ENCODE data around the gene CEP250. TPM values are rescaled to one million over a fixed set of nuclear protein-coding genes. Genes with fewer than 3 reads are reported as not detected.
A peak's percentile ranks its signal among the peaks of the same experiment; 100 is the strongest.

The CEP250 gene
- total and polyA plus RNA-seq, 3 experiments from 2014 or later: 17.2 to 42.2 (median 34.8) TPM

DNA sequence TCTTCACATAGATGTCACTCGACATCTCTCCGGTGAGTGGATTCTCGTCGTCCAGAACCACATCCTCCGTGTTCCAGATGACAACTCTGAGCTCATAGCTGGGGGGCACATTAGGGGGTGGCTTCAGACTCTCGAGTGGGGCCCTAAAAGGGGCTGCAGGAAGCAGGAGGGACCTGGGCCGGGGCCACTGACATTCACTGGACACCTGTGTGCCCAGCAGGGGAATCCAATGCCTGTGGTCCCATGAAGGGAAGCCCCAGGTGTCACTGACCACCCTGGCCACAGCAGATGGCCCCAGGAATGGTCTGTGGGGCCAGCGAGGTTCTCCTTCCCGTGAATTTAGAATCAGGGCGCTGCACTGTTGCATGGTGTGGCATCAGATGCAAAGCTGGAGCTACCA, 105.1 kb downstream of the CEP250 start:
- CTCF ChIA-PET: no interaction called here
- Mint-ChIP-seq H3K27me3 (peaks cover 4 to 7% of the 10 kb centered on the region in 2 donors), H3K4me1 (no peaks in the 10 kb centered on the region), H3K4me3 (no peak overlapping the region), H3K36me3 (peaks cover 0 to 11% (median 1%) of the 10 kb centered on the region in 3 donors), H3K27ac (peak overlapping the region in 1 of 8 donors; percentile 91), H3K9me3 (no peaks in the 10 kb centered on the region)
- H3K4me3 ChIP-seq (ENCODE audit: low read length): no peak overlapping the region
- H3K27ac ChIP-seq (ENCODE audit: low read depth, low read length): no peak overlapping the region
- no peaks in the 10 kb centered on the region for H3K27me3 ChIP-seq (ENCODE audit: insufficient read depth, low read length, poor library complexity, severe bottlenecking)
- no peak for DNase-seq
- no peaks in the 10 kb centered on the region for H3K9me3 ChIP-seq (ENCODE audit: low read length)
- H3K36me3 ChIP-seq (ENCODE audit: insufficient read depth, low read length): no peaks in the 10 kb centered on the region
- POLR2A ChIA-PET: no interaction called here
- H3K4me1 ChIP-seq (ENCODE audit: insufficient read depth, low read length): no peaks in the 10 kb centered on the region

GRCh38 chr20:35561268-35561667, 105.9 kb downstream of the CEP250 start:
- H3K4me1 Mint-ChIP-seq: no peaks in the 10 kb centered on the region
- CTCF ChIA-PET: no interaction called here
- Histone ChIP-seq H3K27ac (ENCODE audit: low read depth, low read length) (no peak overlapping the region), H3K27me3 (ENCODE audit: insufficient read depth, low read length, poor library complexity, severe bottlenecking) (no peaks in the 10 kb centered on the region), H3K4me1 (ENCODE audit: insufficient read depth, low read length) (no peaks in the 10 kb centered on the region), H3K4me3 (ENCODE audit: low read length) (no peak overlapping the region), H3K9me3 (ENCODE audit: low read length) (no peaks in the 10 kb centered on the region), H3K36me3 (ENCODE audit: insufficient read depth, low read length) (no peaks in the 10 kb centered on the region)
- POLR2A ChIA-PET: no interaction called here
- H3K27me3 Mint-ChIP-seq: peaks cover 4 to 7% of the 10 kb centered on the region in 2 donors
- H3K4me3 Mint-ChIP-seq: no peak overlapping the region
- H3K27ac Mint-ChIP-seq: no peak overlapping the region
- H3K9me3 Mint-ChIP-seq: no peaks in the 10 kb centered on the region
- peaks cover 0 to 11% (median 1%) of the 10 kb centered on the region in 3 donors for H3K36me3 Mint-ChIP-seq
- DNase-seq: no peak

- Mint-ChIP-seq H3K27me3 (peaks cover 4 to 7% of the 10 kb centered on the region in 2 donors), H3K4me1 (no peaks in the 10 kb centered on the region), H3K27ac (no peak overlapping the region), H3K36me3 (peaks cover 0 to 7% (median 1%) of the 10 kb centered on the region in 3 donors), H3K4me3 (no peak overlapping the region), H3K9me3 (no peaks in the 10 kb centered on the region)
- Histone ChIP-seq H3K27ac (ENCODE audit: low read depth, low read length) (no peak overlapping the region), H3K27me3 (ENCODE audit: insufficient read depth, low read length, poor library complexity, severe bottlenecking) (no peaks in the 10 kb centered on the region), H3K9me3 (ENCODE audit: low read length) (no peaks in the 10 kb centered on the region), H3K36me3 (ENCODE audit: insufficient read depth, low read length) (no peaks in the 10 kb centered on the region), H3K4me3 (ENCODE audit: low read length) (no peak overlapping the region), H3K4me1 (ENCODE audit: insufficient read depth, low read length) (no peaks in the 10 kb centered on the region)
- ChIA-PET CTCF (no interaction called here), POLR2A (no interaction called here)
- no peak for DNase-seq
These were observed 106.3 kb downstream of the CEP250 start for GRCh38 chr20:35561671-35562070.

GRCh38 chr20:35562541-35563110, 107.2 kb downstream of the CEP250 start:
- Histone ChIP-seq H3K27me3 (ENCODE audit: insufficient read depth, low read length, poor library complexity, severe bottlenecking) (no peaks in the 10 kb centered on the region), H3K4me1 (ENCODE audit: insufficient read depth, low read length) (no peaks in the 10 kb centered on the region), H3K27ac (ENCODE audit: low read depth, low read length) (no peak overlapping the region), H3K4me3 (ENCODE audit: low read length) (no peak overlapping the region), H3K9me3 (ENCODE audit: low read length) (no peaks in the 10 kb centered on the region), H3K36me3 (ENCODE audit: insufficient read depth, low read length) (no peaks in the 10 kb centered on the region)
- H3K36me3 Mint-ChIP-seq: peaks cover 0 to 4% (median 1%) of the 10 kb centered on the region in 3 donors
- H3K4me1 Mint-ChIP-seq: no peaks in the 10 kb centered on the region
- no peak overlapping the region for H3K4me3 Mint-ChIP-seq
- ChIA-PET POLR2A (no interaction called here), CTCF (no interaction called here)
- H3K27me3 Mint-ChIP-seq: peaks cover 4 to 7% of the 10 kb centered on the region in 2 donors
- DNase-seq: no peak
- no peak overlapping the region for H3K27ac Mint-ChIP-seq
- no peaks in the 10 kb centered on the region for H3K9me3 Mint-ChIP-seq

DNA sequence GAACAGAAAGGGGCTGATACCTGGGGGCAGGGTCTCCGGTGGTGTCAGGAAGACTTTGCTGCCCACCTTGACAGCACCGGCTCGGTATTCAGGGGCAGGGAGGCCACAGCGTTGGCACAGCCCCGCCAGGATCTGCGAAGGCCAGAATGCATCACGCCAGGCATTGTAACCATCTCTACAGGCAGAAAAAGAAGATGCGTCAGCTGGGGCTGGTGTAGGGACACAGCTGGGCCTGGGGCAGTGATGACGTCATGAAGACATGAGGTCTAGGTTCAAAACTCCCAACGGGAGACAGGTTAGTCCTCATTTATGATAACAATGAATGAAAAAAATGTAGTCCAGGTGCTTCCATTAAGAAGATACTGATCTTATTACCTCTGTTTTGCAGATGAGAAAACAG, 108.4 kb downstream of the CEP250 start:
- Mint-ChIP-seq H3K27ac (no peak overlapping the region), H3K27me3 (peaks cover 5 to 7% of the 10 kb centered on the region in 2 donors), H3K36me3 (no peaks in the 10 kb centered on the region), H3K4me1 (no peaks in the 10 kb centered on the region), H3K9me3 (no peaks in the 10 kb centered on the region), H3K4me3 (no peak overlapping the region)
- Histone ChIP-seq H3K27me3 (ENCODE audit: insufficient read depth, low read length, poor library complexity, severe bottlenecking) (no peaks in the 10 kb centered on the region), H3K27ac (ENCODE audit: low read depth, low read length) (no peak overlapping the region), H3K36me3 (ENCODE audit: insufficient read depth, low read length) (no peaks in the 10 kb centered on the region), H3K9me3 (ENCODE audit: low read length) (no peaks in the 10 kb centered on the region), H3K4me3 (ENCODE audit: low read length) (no peak overlapping the region), H3K4me1 (ENCODE audit: insufficient read depth, low read length) (no peaks in the 10 kb centered on the region)
- POLR2A ChIA-PET: interaction anchor here (0.6 kb wide), 1 partner anchor 183 kb away, joined by 6 read pairs; no protein-coding TSS in a partner anchor
- no peak for DNase-seq
- CTCF ChIA-PET: no interaction called here

DNA sequence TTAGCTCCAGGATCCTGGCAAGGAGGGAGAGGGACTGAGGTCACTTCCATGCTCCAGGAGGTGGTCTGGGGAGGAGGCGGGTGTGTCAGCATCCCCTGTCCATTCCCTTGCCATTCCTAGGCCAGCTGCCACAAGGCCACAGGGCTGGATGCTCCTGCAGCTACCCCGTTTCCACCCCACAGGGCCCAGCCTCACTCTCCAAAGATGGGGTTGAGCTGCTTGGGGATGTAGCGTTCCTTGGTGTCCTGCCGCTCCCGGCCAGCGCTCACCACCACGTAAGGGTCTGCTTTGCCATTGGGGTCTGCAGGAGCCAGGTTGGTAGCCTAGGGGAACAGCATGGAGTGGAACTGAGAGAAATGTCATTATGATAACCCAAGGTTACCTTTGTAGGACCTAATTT, 109.5 kb downstream of the CEP250 start:
- no peaks in the 10 kb centered on the region for H3K9me3 ChIP-seq (ENCODE audit: low read length)
- Mint-ChIP-seq H3K9me3 (no peaks in the 10 kb centered on the region), H3K4me1 (no peaks in the 10 kb centered on the region), H3K27me3 (peaks cover 5 to 7% of the 10 kb centered on the region in 2 donors), H3K36me3 (no peaks in the 10 kb centered on the region), H3K4me3 (no peak overlapping the region), H3K27ac (no peak overlapping the region)
- ChIA-PET CTCF (no interaction called here), POLR2A (no interaction called here)
- H3K36me3 ChIP-seq (ENCODE audit: insufficient read depth, low read length): no peaks in the 10 kb centered on the region
- DNase-seq: no peak
- H3K27me3 ChIP-seq (ENCODE audit: insufficient read depth, low read length, poor library complexity, severe bottlenecking): no peaks in the 10 kb centered on the region
- H3K27ac ChIP-seq (ENCODE audit: low read depth, low read length): no peak overlapping the region
- H3K4me3 ChIP-seq (ENCODE audit: low read length): no peak overlapping the region
- no peaks in the 10 kb centered on the region for H3K4me1 ChIP-seq (ENCODE audit: insufficient read depth, low read length)

- H3K4me1 ChIP-seq (ENCODE audit: insufficient read depth, low read length): no peaks in the 10 kb centered on the region
- Mint-ChIP-seq H3K4me1 (no peaks in the 10 kb centered on the region), H3K27ac (no peak overlapping the region), H3K27me3 (peaks cover 2 to 6% of the 10 kb centered on the region in 2 donors), H3K9me3 (peaks cover 0 to 12% (median 10%) of the 10 kb centered on the region in 5 donors), H3K36me3 (peaks cover 0 to 2% (median 0%) of the 10 kb centered on the region in 3 donors), H3K4me3 (no peak overlapping the region)
- CTCF ChIA-PET: interaction anchor here (0.7 kb wide), 1 partner anchor 59 kb away, joined by 3 read pairs; no protein-coding TSS in a partner anchor
- H3K36me3 ChIP-seq (ENCODE audit: insufficient read depth, low read length): no peaks in the 10 kb centered on the region
- POLR2A ChIA-PET: interaction anchor here (0.7 kb wide), 1 partner anchor 340 kb away, joined by 4 read pairs; no protein-coding TSS in a partner anchor
- DNase-seq: no peak
- no peaks in the 10 kb centered on the region for H3K9me3 ChIP-seq (ENCODE audit: low read length)
- H3K27ac ChIP-seq (ENCODE audit: low read depth, low read length): no peak overlapping the region
- no peak overlapping the region for H3K4me3 ChIP-seq (ENCODE audit: low read length)
- H3K27me3 ChIP-seq (ENCODE audit: insufficient read depth, low read length, poor library complexity, severe bottlenecking): no peaks in the 10 kb centered on the region
These were observed 113.2 kb downstream of the CEP250 start for GRCh38 chr20:35568645-35569044.

All from CD8-positive, alpha-beta memory T cell (primary cell).